ENCODE data around the gene PCMT1. TPM values are rescaled to one million over a fixed set of nuclear protein-coding genes. Genes with fewer than 3 reads are reported as not detected.

The PCMT1 gene
- total and polyA plus RNA-seq, 3 donors from 2014 or later = 192 to 220 (median 196) TPM

- Histone ChIP-seq H3K36me3 (ENCODE audit: low read depth, missing control alignments) (no peaks in the 10 kb centered on the region), H3K9me3 (no peaks in the 10 kb centered on the region), H3K4me3 (no peak overlapping the region), H3K4me1 (no peaks in the 10 kb centered on the region), H3K27me3 (no peaks in the 10 kb centered on the region), H3K27ac (no peak overlapping the region)
- WGBS, 2 donors = 93 to 95% methylated on average over 5 to 6 of the region's 6 CpGs
- intact Hi-C loops (cut with DNase I; ENCODE audit: low total_unique reads) = no loop called here
- no peak for TF ChIP-seq CTCF (IDR thresholded peaks at IDR 0.05)
- TF ChIP-seq POLR2A (IDR thresholded peaks at IDR 0.05) = no peak
- DNase-seq = no peak
These were observed 81.8 kb downstream of the PCMT1 start for GRCh38 chr6:149831308-149831820.

- DNase-seq = no peak
- H3K4me3 ChIP-seq = no peak overlapping the region
- no peaks in the 10 kb centered on the region for H3K4me1 ChIP-seq
- no peaks in the 10 kb centered on the region for H3K36me3 ChIP-seq (ENCODE audit: low read depth, missing control alignments)
- WGBS, 2 donors = 93 to 96% methylated on average over 3 of the region's 3 CpGs
- H3K9me3 ChIP-seq = no peaks in the 10 kb centered on the region
- no peaks in the 10 kb centered on the region for H3K27me3 ChIP-seq
- no peak for TF ChIP-seq POLR2A (IDR thresholded peaks at IDR 0.05)
- TF ChIP-seq CTCF (IDR thresholded peaks at IDR 0.05) = no peak
- H3K27ac ChIP-seq = no peak overlapping the region
- intact Hi-C loops (cut with DNase I; ENCODE audit: low total_unique reads) = no loop called here
These were observed 84.1 kb downstream of the PCMT1 start for GRCh38 chr6:149833651-149834050.

GRCh38 chr6:149834513-149835481, 85.3 kb downstream of the PCMT1 start:
- Histone ChIP-seq H3K4me3 (no peak overlapping the region), H3K4me1 (no peaks in the 10 kb centered on the region), H3K9me3 (no peaks in the 10 kb centered on the region), H3K27me3 (no peaks in the 10 kb centered on the region), H3K36me3 (ENCODE audit: low read depth, missing control alignments) (no peaks in the 10 kb centered on the region), H3K27ac (no peak overlapping the region)
- intact Hi-C loops (cut with DNase I; ENCODE audit: low total_unique reads) = loop anchor here (5.0 kb wide), 1 partner anchor 93 kb away; no protein-coding TSS in a partner anchor
- WGBS, 2 donors = 62 to 69% methylated on average over 5 of the region's 5 CpGs
- TF ChIP-seq POLR2A (IDR thresholded peaks at IDR 0.05) (no peak), CTCF (IDR thresholded peaks at IDR 0.05) (peak; percentile 88 to 94 (median 88))
- peak; percentile 83 for DNase-seq

- no peaks in the 10 kb centered on the region for H3K36me3 ChIP-seq (ENCODE audit: low read depth, missing control alignments)
- no peaks in the 10 kb centered on the region for H3K4me1 ChIP-seq
- DNase-seq = peak; percentile 70
- H3K27me3 ChIP-seq = no peaks in the 10 kb centered on the region
- H3K9me3 ChIP-seq = no peaks in the 10 kb centered on the region
- no peak overlapping the region for H3K27ac ChIP-seq
- intact Hi-C loops (cut with DNase I; ENCODE audit: low total_unique reads) = no loop called here
- H3K4me3 ChIP-seq = no peak overlapping the region
- TF ChIP-seq CTCF (IDR thresholded peaks at IDR 0.05) (peak in 1 of 3 experiments; percentile 27), POLR2A (IDR thresholded peaks at IDR 0.05) (no peak)
- WGBS, 2 donors = 63 to 70% methylated on average over 8 of the region's 8 CpGs
These were observed 91.0 kb downstream of the PCMT1 start for GRCh38 chr6:149840345-149841075.

Data from testis (tissue), 3 donors.